GM21737 (cell line): Measurements from ENCODE around the gene ZFP28.
A peak's percentile ranks its signal among the peaks of the same experiment; 100 is the strongest.

Experiments
- ATAC-seq: cut with Tn5 transposase; IDR thresholded peaks from one replicate; pipeline ENCODE4 v1.9.1; 2021; ENCODE audit warnings: mild to moderate bottlenecking, moderate library complexity; ENCODE audit not compliant: unreplicated experiment

ZFP28 gene

DNA sequence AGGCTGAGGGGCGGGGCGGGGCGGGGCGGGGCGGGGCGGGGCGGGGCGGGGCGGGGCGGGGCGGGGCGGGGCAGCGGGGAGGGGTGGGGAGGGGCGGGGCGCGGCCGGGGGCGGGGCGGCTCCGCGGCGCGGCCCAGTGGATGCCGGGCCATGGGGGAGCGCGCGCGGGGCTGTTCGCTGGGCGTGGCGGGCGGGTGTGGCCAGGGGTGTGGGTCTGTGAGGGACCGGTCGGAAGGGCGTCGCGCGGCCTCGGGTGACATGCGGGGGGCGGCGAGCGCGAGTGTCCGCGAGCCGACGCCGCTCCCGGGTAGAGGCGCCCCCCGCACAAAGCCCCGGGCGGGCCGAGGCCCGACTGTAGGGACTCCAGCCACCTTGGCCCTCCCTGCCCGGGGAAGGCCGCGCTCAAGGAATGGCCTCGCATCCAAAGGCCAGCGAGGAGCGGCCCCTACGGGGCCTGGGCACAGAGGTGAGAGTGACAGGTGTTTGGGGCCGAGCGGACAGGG is at the start of gene ZFP28:
TSS of gene ZFP28 (plus strand) at position 188 of the 503 bp plus-strand sequence. CDS start at position 259, 71 bp downstream.
- ATAC-seq = peak; percentile 54

DNA sequence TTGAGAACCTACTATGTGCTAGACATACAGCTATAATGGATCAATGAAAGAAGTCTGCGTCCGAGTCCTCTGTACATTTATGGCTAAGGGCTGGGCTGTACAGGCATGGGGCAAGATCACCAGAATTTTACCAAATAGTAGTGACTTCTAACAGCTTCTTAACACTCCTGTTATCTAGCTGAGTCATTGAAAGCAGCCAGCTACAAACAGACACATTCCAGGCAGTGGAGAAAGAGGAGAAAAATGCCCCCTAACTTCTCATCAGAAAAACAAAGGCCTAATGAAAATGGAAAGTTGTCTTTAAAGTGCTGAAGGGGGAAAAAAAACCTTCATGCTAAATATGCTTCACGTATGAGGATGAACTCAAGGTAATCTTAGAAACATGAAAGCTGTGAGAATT is 47.3 kb upstream of the ZFP28 start:
- ATAC-seq = no peak

DNA sequence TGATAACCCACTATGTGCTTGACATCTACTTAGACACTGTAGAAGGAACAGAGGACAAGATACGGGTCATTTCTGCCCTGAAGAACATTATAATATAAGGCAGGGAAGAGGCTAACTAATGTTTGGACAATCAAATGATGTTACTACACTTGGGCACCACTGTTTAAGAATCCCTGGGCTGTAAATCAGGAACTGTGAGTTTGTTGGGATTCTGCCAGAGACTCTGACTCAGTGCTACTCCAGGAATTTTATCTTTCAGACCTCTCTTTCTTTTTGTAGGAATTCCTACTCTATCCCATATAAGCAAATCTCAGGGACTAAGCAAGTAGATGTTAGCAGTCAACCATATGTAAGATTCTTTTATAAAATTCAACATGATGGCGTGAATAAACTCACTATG is 34.2 kb upstream of the ZFP28 start:
- ATAC-seq = no peak

DNA sequence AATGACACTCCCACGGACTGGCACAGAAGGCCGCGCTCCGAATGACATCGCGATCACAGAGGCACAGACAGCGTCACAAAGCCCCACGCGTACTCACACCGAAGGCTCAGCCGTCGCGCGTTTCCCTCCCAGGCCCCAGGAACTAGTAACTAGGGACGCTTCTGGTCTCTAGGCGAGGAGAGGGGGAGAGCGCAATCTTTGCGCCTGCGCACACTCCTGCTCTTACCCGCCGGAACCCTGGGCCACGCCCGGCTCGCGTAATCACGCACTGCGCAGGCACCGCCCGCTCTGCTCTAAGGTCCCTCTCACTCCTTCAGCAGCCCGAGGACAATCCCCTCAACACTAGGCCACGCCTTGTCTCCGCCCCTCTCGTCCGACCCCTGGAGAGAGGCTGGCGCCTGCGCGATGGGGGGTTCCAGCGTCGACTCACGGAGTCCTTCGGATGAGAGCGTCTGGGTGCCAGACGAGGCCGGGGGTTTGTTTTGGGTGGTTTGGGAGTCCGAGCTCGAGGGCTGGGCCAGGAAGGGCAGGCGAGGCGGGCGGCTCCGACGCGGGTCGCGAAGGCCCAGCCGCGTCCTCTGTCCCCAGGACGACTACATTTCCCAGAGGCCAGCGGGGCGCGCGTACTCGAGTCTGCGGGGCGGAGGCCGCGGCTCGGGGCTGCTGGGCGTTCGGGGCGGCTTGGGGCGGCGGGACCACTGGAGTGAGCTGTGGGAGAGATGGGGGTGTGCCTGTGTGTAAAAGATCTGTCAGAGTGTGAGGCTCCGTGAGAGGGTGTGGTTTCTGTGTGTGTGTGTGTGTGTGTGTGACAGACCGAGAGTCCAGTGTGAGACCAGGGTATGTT is 31.1 kb upstream of the ZFP28 start, which contains the start of gene ZNF471:
TSS of gene ZNF471 (plus strand) at position 410 of the 844 bp plus-strand sequence. CDS start 3,717 bp downstream, outside the sequence.
- no peak for ATAC-seq

DNA sequence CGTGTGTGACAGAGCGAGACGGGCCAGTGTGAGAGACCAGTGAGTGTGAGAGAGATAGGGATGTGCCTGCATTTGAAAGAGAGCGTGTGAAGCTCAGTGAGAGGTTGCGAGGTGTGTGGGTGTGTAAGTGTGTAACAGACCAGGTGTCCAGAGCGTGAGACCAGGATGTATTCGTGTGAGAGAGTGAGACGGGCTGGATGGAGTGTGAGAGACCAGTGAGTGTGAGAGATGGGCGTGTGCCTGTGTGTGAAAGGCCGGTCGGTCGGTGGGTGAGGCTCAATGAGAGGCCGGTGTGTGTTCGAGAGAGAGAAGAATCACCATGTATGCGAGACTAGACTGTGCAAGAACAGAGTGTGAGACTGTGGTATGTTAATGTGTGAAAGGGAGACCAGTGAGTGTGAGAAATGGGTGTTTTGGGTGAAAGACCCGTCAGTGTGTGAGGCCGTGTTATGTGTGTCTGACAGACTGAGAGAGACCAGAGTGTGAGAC is 30.4 kb upstream of the ZFP28 start:
- ATAC-seq = no peak

DNA sequence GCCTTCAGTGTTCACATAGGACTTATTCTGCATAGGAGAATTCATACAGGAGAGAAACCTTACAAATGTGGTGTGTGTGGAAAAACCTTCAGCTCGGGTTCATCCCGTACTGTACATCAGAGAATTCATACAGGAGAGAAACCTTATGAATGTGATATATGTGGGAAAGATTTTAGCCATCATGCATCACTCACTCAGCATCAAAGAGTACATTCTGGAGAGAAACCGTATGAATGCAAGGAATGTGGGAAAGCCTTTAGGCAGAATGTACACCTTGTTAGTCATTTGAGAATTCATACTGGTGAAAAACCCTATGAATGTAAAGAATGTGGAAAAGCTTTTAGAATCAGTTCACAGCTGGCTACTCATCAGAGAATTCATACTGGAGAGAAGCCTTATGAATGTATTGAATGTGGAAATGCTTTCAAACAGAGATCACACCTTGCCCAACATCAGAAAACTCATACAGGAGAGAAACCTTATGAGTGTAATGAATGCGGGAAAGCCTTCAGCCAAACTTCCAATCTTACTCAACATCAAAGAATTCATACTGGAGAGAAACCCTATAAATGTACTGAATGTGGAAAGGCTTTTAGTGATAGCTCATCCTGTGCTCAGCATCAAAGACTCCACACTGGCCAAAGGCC is 13.4 kb upstream of the ZFP28 start:
- no peak for ATAC-seq

DNA sequence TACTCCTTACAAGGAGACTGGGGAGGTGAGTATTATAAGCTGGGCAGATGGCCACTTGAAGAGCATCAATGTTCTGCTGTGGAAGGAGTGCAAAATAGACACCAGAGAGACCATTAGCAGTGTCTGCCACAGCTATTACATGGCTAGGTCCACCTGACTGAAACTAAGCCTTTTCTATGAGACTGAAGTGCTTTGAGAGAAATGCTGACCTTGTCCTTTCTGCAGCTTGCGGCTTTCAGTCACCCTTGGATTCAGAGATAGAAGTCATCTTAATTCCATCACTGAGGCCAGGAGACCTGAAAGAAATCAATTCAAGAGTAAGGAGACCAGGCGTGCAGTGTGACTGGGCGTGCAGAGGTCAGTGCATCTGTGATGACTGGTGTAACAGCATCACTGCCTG is 1.3 kb upstream of the ZFP28 start:
- no peak for ATAC-seq

DNA sequence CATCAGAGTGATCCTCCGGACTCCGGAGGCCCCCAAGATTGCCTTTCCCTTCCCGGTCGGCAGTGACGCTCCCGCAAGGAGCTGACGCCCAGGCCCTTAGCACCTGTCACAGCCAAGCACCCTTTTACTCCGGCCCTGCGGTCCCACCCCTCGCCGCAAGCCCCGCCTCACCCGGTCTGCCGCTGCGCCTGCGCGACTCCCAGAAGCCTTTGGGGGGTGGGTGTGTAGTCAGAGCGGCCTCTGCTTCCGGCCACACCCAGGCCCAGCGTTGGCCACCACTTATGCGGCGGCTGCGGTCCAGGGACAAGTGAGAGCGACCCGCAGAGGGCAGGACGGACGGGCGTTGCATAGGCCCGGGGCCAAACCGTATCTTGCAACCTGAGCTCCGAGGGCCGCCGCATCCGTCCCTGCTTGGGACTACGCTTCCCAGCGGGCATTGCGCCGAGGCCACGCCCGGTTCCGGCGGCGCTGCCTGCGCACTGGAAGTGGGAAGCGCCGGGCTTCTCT is 441 bp upstream of the ZFP28 start:
- peak; percentile 85 for ATAC-seq

DNA sequence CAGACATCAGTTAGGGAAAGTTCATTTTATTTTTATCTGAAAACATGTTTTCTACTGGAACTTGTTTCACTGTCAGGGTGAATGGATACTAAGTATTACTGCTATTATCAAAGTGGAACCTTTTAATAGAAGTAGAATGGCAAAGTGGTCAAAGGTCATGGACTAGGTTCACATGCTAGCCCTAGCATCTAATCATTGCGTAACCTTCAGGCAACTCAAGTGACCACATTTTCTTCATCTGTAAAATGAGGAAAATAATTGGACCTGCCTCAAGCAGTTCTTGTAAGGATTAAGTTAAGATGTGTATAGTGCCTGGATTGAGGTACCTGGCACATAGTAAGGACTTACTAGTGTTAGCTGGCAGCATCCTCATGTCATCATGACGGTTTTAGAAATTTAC is 5.0 kb downstream of the ZFP28 start:
- ATAC-seq = no peak

DNA sequence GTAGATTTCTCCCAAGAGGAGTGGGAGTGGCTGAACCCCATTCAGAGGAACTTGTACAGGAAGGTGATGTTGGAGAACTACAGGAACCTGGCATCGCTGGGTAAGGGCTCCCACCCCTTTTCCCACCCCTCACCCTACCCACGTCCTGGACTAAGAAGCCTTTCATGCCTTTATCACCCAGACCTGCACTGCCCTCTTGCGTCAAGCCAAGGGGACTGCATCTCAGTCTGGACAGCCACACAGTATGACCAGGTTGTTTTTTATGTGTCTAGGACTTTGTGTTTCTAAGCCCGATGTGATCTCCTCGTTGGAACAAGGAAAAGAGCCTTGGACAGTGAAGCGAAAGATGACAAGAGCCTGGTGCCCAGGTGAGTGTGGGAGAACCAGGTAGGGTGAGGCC is 8.8 kb downstream of the ZFP28 start:
- ATAC-seq = no peak

DNA sequence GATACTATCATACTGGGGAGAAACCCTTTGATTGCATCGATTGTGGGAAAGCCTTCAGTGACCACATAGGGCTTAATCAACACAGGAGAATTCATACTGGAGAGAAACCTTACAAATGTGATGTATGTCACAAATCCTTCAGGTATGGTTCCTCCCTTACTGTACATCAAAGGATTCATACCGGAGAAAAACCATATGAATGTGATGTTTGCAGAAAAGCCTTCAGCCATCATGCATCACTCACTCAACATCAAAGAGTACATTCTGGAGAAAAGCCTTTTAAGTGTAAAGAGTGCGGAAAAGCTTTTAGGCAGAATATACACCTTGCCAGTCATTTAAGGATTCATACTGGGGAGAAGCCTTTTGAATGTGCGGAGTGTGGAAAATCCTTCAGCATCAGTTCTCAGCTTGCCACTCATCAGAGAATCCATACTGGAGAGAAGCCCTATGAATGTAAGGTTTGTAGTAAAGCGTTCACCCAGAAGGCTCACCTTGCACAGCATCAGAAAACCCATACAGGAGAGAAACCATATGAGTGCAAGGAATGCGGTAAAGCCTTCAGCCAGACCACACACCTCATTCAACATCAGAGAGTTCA is 15.6 kb downstream of the ZFP28 start:
- ATAC-seq = no peak

DNA sequence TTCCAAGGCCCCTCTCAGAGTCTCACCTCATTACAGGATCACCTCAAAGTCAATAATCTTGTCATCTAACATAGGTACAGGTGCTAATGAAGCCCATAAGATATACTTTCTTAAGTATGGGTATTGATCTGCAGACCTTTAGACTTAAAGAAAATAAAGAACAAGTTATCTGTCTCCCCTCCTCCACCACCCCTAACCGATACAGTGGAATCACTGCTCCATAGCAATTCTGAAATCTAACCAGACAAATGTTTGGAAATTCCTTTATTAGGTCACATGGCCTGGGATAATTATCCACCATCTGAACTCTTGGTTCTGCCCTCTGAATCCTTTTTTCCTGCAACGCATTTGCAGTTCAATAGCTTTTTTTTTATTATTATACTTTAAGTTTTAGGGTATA is 24.0 kb downstream of the ZFP28 start:
- ATAC-seq = no peak

DNA sequence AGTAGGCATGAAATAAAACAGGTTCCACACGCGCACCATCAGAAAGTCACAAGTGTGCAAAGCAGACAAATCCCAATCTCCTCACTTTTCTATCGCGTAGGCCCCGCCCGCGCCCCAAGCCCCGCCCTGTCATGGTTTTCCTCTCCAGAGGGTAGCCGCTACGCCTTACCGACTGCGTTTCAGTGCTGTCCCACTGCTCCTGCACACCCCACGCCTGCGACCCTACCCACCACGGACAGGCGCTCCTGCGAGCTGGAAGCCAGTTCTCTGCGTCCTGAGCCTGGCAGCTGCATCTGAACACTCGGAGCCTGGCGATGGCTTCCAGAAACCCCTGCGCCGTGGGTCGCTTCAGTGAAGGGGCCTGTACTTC is 28.1 kb downstream of the ZFP28 start:
- ATAC-seq = peak; percentile 29

DNA sequence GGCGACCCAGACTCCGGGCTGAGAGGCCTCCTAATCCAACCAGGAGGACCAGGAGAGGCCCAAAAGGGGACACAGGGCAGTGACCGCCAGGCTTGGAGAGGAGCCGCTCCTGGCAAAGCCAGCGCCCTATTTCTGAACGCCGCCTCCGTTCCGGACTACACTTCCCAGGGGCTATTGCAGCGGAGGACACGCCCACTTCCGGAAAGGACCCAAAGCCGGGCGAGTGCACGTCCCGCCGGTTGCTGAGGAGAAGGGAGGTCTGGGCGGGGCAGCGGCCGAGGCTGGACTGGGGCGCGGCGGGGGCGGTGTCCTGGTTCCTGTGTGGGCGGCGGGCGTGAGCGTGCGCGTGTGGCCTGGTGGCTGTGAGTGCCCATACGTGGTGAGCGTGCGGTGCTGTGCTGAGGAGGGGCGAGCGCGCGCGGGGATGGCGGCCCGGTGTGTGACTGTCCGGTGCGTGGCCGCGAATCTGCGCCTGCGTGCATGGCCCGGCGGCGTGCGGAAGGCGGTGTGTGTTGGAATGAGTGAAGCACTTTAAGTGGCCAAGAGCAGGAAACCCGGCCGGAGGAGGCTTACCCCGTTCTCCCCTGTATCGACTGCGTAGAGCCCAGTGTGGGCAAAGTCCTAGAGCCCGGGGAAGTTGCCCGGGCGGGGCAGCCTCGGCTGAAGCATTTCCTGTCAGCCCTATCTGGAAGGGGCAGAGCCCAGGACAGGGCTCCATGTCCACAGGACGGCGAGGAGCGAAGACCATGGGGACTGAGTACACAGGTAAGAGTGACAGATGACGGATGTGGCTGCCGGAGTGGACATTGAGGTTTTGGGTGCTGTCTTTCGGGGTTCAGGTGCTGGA is 28.7 kb downstream of the ZFP28 start, which contains the start of gene ZNF470:
TSS of gene ZNF470 (plus strand) at position 195 of the 847 bp plus-strand sequence. CDS start 2,844 bp downstream, outside the sequence.
- peak; percentile 97 for ATAC-seq

DNA sequence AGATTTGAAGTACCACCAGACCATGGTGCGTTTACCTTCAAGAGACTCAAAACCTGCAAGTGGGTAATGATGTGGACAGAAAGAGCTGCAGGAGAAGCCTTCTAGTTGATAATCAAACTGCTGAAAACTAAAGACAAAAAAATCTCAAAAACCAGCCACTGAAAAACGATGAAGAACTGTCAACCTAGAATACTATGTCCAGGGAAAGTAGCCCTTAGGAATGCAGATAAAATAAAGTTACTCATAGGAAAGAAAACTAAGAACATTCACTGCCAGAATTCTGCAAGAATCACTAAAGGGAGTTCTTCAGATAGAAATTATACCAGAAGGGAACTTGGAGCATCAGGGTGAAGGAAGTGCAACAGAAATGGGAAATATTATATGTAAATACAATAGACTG is 33.8 kb downstream of the ZFP28 start:
- no peak for ATAC-seq

DNA sequence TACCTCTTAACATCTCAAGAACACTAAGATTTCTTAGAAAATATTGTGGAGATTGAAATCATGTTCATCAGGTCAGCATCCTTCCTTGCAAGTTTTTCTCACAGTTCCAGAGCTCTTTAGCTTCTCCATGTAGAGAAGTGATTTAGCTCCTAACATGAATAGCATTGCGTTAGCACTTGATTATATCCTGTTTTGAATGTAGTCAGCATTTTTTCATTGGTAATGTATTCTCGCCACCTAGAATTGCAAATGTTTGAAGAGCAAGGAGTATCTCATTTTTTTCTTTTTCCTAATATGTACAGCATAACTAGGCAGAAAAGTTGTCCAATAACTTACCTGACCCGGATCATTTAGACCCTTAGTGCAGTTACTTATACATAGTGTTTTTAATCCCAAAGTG is 35.2 kb downstream of the ZFP28 start:
- ATAC-seq = no peak

DNA sequence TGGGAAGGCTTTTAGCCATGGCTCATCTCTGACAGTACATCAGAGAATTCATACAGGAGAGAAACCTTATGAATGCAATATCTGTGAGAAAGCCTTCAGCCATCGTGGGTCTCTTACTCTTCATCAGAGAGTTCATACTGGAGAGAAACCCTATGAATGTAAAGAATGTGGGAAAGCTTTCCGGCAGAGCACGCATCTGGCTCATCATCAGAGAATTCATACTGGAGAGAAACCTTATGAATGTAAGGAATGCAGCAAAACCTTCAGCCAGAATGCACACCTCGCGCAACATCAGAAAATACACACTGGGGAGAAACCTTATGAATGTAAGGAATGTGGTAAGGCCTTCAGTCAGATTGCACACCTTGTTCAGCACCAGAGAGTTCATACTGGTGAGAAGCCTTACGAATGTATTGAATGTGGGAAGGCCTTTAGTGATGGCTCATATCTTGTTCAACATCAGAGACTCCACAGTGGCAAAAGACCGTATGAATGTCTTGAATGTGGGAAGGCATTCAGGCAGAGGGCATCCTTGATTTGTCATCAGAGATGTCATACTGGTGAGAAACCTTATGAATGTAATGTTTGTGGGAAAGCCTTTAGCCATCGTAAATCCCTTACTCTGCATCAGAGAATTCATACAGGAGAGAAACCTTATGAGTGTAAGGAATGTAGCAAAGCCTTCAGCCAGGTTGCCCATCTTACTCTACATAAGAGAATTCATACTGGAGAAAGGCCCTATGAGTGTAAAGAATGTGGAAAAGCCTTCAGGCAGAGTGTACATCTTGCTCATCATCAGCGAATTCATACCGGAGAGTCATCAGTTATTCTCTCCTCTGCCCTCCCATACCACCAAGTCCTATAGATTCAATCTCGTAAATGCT is 39.2 kb downstream of the ZFP28 start:
- ATAC-seq = no peak

DNA sequence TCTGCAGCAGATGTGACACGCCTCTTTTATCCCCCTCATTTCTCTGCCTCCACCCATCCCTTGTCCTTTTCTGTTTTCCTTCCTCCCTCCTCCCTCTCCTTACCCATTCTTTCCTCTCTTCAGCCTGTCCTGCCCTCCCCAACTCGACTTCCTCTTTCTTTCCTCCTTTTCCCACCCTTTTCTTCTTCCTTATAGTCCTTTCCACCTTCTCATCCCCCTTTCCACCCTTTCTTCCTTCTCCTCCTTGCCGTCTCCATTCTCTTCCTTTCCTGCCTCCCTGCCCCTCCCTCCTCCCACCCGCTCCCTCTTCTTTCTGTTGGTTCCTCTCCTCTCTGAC is 55.7 kb downstream of the ZFP28 start:
- ATAC-seq = no peak

DNA sequence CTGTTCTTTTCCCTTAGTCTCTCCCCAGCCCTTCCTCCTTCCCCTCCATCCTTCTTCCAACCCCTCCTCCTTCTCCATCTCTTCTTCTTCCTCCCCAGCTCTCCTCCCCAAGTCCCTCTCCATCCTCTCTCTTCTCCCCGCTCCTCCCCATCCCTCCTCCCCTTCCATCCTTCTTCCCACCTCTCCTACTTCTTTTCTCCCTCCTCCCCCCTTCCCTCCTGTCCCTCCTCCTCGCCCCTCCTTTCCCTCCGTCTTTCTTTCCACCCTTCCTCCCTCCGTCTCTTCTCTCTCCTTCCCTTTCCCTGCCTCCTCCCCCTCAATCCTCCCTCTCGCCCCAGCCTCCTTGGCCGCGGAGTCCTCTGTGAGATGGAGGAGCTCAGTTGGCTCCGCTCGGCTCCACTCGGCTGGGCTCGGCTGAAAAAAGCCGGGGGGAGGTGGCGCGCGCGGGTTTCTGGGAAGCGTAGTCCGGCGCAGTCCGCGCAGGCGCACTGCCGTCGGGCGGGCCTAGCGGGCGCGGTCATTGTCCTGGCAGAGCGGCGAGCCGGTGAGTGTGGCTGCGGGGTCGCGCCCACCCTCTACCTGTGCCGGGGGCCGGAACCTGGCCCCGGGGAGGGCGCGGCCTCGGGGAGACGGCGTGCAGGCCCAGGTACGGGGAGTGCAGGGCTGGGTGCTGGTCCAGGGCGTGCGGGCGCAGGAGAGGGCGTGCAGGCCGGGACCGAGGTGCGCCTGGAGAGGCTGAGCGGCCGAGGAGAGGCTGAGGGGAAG is 56.2 kb downstream of the ZFP28 start, which contains the start of gene ZNF71:
TSS of gene ZNF71 (plus strand) at position 520 of the 765 bp plus-strand sequence. CDS start 6,257 bp downstream, outside the sequence.
- peak; percentile 88 for ATAC-seq
